Liver (tissue), 3 donors: ENCODE measurements around the gene FRMD4A.

Source experiments
- FOXA1 ChIP-seq: IDR thresholded peaks from 2 replicates; pipeline ENCODE4 v1.6.1; 2016; ENCODE audit warnings: antibody characterized with exemption
- GABPA ChIP-seq, 2 donors: IDR thresholded peaks in 1 of 2; conservative IDR thresholded peaks in 1 of 2; 2 replicates each; pipeline ENCODE4 v1.6.1; 2016; ENCODE audit warnings: antibody characterized with exemption in 2 of 2, mild to moderate bottlenecking in 1 of 2, moderate library complexity in 1 of 2
- HNF4G ChIP-seq: IDR thresholded peaks from 2 replicates; pipeline ENCODE4 v1.6.1; 2016; ENCODE audit warnings: antibody characterized with exemption
- JUND ChIP-seq, 2 donors: IDR thresholded peaks; 2 replicates each; pipeline ENCODE4 v1.6.1; 2016; ENCODE audit warnings: antibody characterized with exemption in 2 of 2
- SP1 ChIP-seq: IDR thresholded peaks from 2 replicates; pipeline ENCODE4 v1.6.1; 2018; ENCODE audit warnings: antibody characterized with exemption, mild to moderate bottlenecking
- YY1 ChIP-seq: IDR thresholded peaks from 2 replicates; pipeline ENCODE4 v1.6.1; 2016; ENCODE audit warnings: antibody characterized with exemption, mild to moderate bottlenecking
- TF ChIP-seq, protein P1 (sequence below): fragments of 150-350 bp; IDR thresholded peaks from 2 replicates; pipeline ENCODE4 v1.5.1; 2017; ENCODE audit warnings: improper control_type of control experiment, low read depth, low read length; ENCODE audit not compliant: missing input control
- TF ChIP-seq, protein P2 (sequence below): IDR thresholded peaks from 2 replicates; pipeline ENCODE4 v1.6.1; 2016; ENCODE audit warnings: antibody characterized with exemption
- donor health status: healthy.
- donor health status: healthy.

DNA sequence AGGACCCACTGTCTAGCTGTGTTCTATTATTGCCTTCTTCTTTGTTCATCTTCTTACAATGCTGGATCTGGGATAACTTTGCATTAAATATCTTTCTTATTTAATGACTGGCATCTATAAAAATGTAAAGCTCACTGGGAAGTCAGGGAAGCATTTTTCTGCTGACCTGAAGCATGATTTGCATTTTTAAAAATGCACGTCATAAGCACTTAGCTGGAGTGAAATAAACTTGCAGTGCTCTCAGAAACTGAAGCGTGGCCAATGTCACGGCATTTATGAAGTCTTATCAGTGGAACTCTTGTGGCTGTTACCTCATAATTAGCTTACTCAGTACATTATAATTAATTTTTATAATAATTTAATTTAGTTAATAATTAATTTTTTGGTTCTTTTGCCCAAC, 59.1 kb downstream of the FRMD4A start:
- TF ChIP-seq, protein P1, sequence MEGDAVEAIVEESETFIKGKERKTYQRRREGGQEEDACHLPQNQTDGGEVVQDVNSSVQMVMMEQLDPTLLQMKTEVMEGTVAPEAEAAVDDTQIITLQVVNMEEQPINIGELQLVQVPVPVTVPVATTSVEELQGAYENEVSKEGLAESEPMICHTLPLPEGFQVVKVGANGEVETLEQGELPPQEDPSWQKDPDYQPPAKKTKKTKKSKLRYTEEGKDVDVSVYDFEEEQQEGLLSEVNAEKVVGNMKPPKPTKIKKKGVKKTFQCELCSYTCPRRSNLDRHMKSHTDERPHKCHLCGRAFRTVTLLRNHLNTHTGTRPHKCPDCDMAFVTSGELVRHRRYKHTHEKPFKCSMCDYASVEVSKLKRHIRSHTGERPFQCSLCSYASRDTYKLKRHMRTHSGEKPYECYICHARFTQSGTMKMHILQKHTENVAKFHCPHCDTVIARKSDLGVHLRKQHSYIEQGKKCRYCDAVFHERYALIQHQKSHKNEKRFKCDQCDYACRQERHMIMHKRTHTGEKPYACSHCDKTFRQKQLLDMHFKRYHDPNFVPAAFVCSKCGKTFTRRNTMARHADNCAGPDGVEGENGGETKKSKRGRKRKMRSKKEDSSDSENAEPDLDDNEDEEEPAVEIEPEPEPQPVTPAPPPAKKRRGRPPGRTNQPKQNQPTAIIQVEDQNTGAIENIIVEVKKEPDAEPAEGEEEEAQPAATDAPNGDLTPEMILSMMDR = no peak
- TF ChIP-seq, protein P2, sequence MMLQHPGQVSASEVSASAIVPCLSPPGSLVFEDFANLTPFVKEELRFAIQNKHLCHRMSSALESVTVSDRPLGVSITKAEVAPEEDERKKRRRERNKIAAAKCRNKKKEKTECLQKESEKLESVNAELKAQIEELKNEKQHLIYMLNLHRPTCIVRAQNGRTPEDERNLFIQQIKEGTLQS = no peak
- no peak for TF ChIP-seq HNF4G
- no peak for TF ChIP-seq YY1
- no peak for TF ChIP-seq JUND (IDR thresholded peaks at IDR 0.05)
- TF ChIP-seq FOXA1 = no peak
- no peak for TF ChIP-seq SP1
- no peak for TF ChIP-seq GABPA (IDR thresholded peaks at IDR 0.05 in 1 of 2, conservative IDR thresholded peaks at IDR 0.05 in 1 of 2)
